GM21576 (cell line): ENCODE measurements around the gene ANKS1B.
"Not testable (repeated sequence)": the region's sequence is repeated elsewhere in the genome, so short reads cannot be mapped to it uniquely, and the experiment has no call there.

ENCODE experiments used
- ATAC-seq: cut with Tn5 transposase; IDR thresholded peaks from one replicate; pipeline ENCODE4 v1.9.1; 2021; ENCODE audit warnings: mild to moderate bottlenecking, moderate library complexity; ENCODE audit not compliant: unreplicated experiment

Gene ANKS1B

DNA sequence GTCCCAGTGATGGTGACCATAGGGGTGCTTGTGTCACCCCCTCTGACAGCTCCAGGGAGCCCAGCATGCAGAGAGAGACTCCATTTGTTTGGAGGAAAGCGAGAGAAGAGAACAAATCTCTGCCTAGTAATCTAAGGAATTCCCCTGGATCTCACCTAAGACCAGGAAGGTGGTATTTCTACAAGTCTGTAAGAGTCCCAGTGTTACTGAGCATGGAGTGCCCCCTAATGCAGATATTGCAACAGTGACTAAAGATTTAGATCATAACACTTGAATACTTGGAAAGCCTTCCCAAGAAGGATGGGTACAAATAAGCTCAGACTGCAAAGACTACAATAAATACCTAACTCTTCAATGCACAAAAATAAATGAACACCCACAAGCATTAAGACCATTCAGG is 697.6 kb downstream of the ANKS1B start:
- ATAC-seq, result no peak

DNA sequence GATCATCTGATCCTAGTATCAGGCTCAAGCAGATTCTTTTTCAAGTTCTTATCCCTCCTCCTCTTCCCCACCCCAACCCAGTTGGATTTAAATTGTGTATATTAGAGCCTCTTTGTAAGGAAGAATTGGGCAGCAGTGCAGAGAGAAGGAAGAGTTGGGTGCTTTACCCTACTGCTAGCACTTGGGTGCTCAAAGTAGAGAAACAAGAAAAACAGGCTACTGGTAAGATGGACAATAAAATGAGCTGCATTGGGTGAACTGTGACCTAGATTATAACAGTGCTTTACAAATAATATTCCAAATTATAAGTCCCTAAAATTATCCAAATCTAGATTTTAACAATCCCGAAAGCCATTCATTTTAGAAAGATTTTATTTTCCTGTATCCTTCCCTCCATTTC is 700.6 kb downstream of the ANKS1B start:
- no peak for ATAC-seq

- ATAC-seq, result no peak
Measured at GRCh38 chr12:99282624-99283023, 702.1 kb downstream of the ANKS1B start.

GRCh38 chr12:99282086-99282485 is 702.6 kb downstream of the ANKS1B start:
- ATAC-seq, result no peak

GRCh38 chr12:99281277-99281676 is 703.5 kb downstream of the ANKS1B start:
- ATAC-seq, result no peak

GRCh38 chr12:99278899-99279298 is 705.8 kb downstream of the ANKS1B start:
- no peak for ATAC-seq

GRCh38 chr12:99277591-99278379 is 707.0 kb downstream of the ANKS1B start:
- ATAC-seq, result no peak

- no peak for ATAC-seq
Measured at GRCh38 chr12:99271071-99271470, 713.7 kb downstream of the ANKS1B start.

- no peak for ATAC-seq
Measured at GRCh38 chr12:99267038-99267437, 717.7 kb downstream of the ANKS1B start.

GRCh38 chr12:99265648-99266047 is 719.1 kb downstream of the ANKS1B start:
- no peak for ATAC-seq

- no peak for ATAC-seq
Measured at GRCh38 chr12:99261256-99261655, 723.5 kb downstream of the ANKS1B start.

DNA sequence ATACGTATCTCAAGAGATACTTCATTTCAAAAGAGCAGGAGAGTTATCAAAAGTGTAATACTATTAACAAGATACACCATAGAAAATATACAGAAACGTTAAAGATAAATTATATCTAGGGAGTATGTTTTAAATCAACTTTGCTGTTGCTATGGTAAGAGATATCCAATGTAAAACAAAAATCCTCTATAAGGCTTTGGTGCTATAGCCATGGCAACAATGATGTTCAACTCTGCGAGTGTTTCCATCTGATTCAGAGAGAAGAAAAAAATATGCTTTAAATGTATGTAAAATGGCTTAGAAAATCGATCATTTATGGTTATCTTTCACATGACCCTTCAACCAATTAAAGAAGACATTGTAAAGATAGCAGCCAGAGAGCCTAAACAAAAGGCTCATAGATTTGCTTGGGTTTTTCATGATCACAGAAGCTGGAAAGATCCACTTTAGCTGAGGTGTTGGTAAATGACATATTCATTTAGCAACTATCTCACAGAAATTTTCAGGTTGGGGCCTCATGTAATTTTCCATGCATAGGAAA is 724.2 kb downstream of the ANKS1B start:
- no peak for ATAC-seq

DNA sequence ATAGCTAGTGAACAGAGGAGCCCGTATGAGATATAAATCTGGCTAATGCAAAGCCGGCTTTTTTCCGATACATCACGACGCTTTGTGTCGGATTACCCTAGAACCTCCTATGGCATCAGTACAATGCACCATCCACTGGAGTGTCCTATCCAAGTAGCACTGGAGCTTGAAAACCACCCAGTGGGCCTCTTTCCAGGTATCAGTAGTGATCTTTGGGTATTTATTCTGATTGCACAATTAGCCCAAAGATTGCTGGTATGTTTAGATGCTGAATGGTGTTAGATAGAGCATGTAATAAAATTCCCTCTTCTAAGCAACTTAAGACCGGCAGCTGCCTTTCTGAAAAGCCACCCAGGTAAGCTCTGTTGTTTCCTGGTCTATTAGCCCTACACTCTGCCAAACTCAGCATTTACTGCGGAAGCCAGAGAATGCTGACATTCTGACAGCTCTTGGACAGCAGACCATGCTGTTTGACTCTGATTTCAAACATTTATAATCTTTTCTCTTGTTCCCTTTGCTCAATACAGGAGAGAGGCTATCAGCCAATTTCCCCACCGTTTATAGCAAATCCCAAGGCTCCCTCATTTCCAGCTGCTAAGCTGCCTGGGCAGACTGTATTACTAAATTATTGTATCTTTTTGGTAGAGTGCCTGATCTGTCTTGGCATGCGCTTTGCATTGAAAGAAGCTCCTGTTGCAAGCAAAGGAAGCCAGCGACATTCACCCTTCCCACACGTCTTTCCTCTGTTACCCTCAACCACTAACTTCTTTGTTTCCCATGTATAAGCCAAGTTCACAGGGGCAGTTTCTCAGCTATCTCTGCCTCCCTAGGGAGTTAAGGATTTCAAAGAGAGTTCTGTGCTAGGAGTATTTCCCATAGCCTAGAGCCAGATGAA is 725.4 kb downstream of the ANKS1B start:
- ATAC-seq, result no peak

DNA sequence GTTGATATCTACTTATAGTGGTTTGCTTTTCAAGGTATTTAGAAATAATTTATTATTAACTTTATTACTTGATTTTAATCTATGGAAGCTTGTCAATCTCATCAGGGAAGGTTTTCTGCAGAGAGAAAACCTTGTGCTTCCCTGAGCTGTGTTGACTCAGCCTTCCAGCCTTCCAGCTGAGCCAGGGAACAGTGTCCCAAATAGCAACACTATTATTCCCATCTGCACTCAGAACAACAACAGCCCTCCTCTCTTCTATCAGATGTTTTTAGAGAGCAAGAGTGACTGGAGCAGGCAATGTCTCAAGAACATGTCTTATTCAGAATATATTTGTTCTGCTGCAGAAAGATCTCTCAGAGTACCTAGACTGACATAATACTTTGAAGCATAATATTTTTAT is 727.1 kb downstream of the ANKS1B start:
- ATAC-seq, result no peak

- ATAC-seq, result no peak
Measured at GRCh38 chr12:99253068-99253467, 731.7 kb downstream of the ANKS1B start.

DNA sequence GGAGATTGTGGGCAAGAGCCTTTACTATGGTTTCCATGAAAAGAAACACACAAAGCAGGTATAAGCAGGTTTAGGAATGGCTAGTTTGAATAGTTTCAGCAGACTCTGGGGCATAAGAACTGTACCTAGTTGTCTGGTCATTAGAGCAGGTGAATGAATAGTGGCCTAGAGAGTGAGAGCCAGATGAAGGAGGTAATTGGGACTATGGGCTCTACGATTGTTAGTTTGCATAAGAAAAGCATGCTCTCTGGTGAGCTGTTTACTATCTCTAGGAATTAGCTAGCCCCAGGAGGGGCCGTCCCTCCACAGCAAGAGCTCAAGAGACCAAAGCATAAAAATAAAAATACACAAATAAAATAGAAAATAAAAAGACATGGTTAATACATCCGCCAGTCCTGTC is 734.6 kb downstream of the ANKS1B start:
- no peak for ATAC-seq

- ATAC-seq, result no peak
Measured at GRCh38 chr12:99249543-99249942, 735.2 kb downstream of the ANKS1B start.

DNA sequence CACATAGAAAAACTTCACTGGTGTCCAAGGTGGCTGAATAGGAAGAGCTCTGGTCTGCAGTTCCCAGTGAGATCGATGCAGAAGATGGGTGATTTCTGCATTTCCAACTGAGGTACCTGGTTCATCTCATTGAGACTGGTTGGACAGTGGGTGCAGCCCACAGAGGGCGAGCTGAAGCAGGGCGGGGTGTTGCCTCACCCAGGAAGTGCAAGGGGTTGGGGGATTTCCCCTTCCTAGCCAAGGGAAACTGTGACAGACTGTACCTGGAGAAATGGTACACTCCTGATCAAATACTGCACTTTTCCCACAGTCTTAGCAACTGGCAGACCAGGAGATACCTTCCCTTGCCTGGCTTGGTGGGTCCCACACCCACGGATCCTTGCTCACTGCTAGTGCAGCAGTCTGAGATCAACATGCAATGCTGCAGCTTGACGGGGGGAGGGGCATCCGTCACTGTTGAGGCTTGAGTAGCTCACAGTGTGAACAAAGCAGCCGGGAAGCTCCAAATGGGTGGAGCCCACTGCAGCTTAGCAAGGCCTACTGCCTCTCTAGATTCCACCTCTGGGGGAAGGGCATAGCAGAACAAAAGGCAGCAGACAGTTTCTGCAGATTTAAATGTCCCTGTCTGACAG is 746.7 kb downstream of the ANKS1B start:
- not testable (repeated sequence) for ATAC-seq

GRCh38 chr12:99235381-99235780 is 749.4 kb downstream of the ANKS1B start:
- ATAC-seq, result no peak

DNA sequence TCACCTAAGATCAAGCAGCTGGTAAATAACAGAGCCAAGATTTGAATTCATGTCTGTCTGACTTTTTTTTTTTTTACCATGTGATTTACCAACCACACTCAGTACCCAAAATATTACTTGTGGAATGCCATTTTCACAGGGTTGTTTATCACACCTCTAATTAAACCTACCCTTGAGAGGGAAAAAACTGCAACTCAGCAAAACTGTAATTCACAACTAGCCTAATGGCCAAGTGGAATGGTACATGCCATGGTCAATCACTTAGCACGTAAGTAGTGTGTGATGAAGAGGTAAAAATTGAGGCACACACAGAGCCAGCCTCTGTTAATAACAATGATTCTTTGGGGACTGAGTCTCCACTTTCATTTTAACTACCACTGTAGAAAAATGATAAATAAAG is 750.0 kb downstream of the ANKS1B start:
- no peak for ATAC-seq

GRCh38 chr12:99232324-99232723 is 752.4 kb downstream of the ANKS1B start:
- no peak for ATAC-seq
